Osteocyte (in vitro differentiated cells): ENCODE results near the gene PGAP1. TPM values are rescaled to one million over a fixed set of nuclear protein-coding genes. Genes with fewer than 3 reads are reported as not detected.

Experiments used
- DNase-seq: peaks from one replicate; pipeline ENCODE4 v3.0.0; 2021; ENCODE audit warnings: mixed read lengths; ENCODE audit not compliant: unreplicated experiment; ENCODE audit errors: extremely low spot score
- H3K27ac Mint-ChIP-seq: one replicate; pipeline ENCODE4 v1.8.0; 2021; ENCODE audit warnings: mild to moderate bottlenecking, mixed read lengths; ENCODE audit not compliant: unreplicated experiment
- H3K27me3 Mint-ChIP-seq: one replicate; pipeline ENCODE4 v1.8.0; 2021; ENCODE audit warnings: mixed read lengths; ENCODE audit not compliant: unreplicated experiment
- H3K36me3 Mint-ChIP-seq: one replicate; pipeline ENCODE4 v1.8.0; 2021; ENCODE audit warnings: mixed read lengths; ENCODE audit not compliant: unreplicated experiment
- H3K4me1 Mint-ChIP-seq: one replicate; pipeline ENCODE4 v1.8.0; 2021; ENCODE audit warnings: mixed read lengths; ENCODE audit not compliant: unreplicated experiment
- H3K4me3 Mint-ChIP-seq: one replicate; pipeline ENCODE4 v1.8.0; 2021; ENCODE audit warnings: mild to moderate bottlenecking, moderate library complexity, mixed read lengths; ENCODE audit not compliant: unreplicated experiment
- H3K9me3 Mint-ChIP-seq: one replicate; pipeline ENCODE4 v1.8.0; 2021; ENCODE audit warnings: mixed read lengths; ENCODE audit not compliant: unreplicated experiment
- total RNA-seq: library from RNA; stranded (reverse); gene quantifications from 2 replicates; pipeline ENCODE4 v1.2.1, GENCODE V29; 2021
- TF ChIP-seq, protein P1 (sequence below): fragments of 200-600 bp; sonication (generic); IDR thresholded peaks from 2 replicates; pipeline ENCODE4 v1.5.0; 2021; ENCODE audit warnings: antibody characterized with exemption, mild to moderate bottlenecking, moderate library complexity

PGAP1 gene
- total RNA-seq, 1 donor from 2014 or later, result 22.4 TPM

DNA sequence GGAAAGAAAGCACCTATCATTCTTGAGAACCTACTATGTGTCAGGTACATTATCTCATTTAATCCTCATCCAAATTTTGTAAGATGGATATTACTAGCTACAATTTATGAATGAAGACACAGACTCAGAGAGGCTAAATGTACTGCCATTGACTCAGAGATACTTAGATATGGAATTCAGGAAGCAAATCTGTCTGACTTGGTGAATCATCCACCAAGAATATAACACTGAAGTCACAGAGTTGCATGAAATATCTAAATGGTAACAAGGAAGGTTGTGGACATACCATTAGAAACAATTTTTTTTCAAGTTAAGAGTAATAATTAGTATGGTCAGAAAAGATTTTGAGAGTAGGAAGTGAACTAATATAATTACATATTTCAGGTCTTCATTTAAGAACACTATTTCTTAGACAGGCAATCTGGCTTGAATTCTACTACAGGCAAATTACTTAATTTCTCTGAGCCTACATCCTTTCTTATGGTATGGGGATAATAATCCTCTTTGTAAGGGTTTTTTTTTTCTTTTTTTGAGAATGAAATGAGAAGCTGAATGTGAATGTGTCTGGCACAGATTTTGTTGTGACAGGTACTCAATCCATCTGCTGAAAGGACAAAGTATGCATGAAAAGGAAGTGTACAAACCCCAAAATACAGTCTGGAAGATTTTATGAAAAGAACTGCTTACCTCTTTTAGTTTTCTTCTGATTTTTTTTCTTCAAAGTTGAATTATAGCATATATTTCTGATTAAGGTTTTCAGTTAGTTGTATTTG, 102.6 kb downstream of the PGAP1 start:
- H3K9me3 Mint-ChIP-seq, result peaks cover 19% of the 10 kb centered on the region
- H3K27me3 Mint-ChIP-seq, result no peaks in the 10 kb centered on the region
- TF ChIP-seq, protein P1, sequence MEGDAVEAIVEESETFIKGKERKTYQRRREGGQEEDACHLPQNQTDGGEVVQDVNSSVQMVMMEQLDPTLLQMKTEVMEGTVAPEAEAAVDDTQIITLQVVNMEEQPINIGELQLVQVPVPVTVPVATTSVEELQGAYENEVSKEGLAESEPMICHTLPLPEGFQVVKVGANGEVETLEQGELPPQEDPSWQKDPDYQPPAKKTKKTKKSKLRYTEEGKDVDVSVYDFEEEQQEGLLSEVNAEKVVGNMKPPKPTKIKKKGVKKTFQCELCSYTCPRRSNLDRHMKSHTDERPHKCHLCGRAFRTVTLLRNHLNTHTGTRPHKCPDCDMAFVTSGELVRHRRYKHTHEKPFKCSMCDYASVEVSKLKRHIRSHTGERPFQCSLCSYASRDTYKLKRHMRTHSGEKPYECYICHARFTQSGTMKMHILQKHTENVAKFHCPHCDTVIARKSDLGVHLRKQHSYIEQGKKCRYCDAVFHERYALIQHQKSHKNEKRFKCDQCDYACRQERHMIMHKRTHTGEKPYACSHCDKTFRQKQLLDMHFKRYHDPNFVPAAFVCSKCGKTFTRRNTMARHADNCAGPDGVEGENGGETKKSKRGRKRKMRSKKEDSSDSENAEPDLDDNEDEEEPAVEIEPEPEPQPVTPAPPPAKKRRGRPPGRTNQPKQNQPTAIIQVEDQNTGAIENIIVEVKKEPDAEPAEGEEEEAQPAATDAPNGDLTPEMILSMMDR, result no peak
- H3K4me1 Mint-ChIP-seq, result peaks cover 10% of the 10 kb centered on the region
- DNase-seq, result no peak
- H3K4me3 Mint-ChIP-seq, result no peak overlapping the region
- H3K27ac Mint-ChIP-seq, result no peak overlapping the region
- H3K36me3 Mint-ChIP-seq, result no peaks in the 10 kb centered on the region

DNA sequence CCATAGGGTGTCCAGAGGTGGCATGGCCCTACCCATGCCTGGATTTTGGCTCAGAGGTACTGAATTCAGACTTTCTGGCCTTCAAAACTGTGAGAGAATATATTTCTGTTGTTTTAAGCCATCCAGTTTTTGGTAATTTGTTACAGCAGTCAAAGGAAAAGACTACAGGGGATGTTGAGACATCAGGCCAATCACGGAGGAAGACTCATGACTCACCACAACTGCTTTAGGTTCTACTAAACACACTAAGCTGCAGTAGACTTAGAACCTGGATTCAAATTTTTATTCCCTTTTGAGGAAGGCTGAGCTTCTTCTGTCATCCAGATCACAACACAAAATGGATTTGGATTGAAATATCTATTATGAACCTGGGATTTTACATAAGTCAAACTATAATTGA, 105.3 kb downstream of the PGAP1 start:
- TF ChIP-seq, protein P1, result no peak
- no peak for DNase-seq
- H3K27me3 Mint-ChIP-seq, result no peaks in the 10 kb centered on the region
- H3K36me3 Mint-ChIP-seq, result peaks cover 3% of the 10 kb centered on the region
- no peak overlapping the region for H3K27ac Mint-ChIP-seq
- H3K4me1 Mint-ChIP-seq, result peaks cover 10% of the 10 kb centered on the region
- no peak overlapping the region for H3K4me3 Mint-ChIP-seq
- peaks cover 25% of the 10 kb centered on the region for H3K9me3 Mint-ChIP-seq

DNA sequence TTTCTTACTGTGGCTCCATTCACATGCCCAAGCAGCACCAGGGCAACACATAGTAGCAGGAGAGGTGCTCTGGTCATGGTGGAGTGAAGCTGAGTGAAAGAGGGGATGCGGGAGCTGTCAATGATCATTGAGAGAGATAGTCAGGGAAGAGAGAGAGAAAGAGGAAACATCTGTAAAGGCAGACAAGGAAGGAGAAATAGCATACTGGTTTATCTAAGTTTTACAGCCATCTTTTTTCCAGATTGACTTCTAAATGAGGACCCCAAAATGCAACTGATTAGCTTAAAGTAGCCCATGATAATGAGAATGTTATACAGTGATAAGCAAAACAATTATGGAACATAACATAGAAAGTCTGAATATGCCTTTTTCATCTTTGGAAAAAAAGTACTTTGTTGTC, 117.2 kb downstream of the PGAP1 start, which contains the start of gene C2orf66:
Gene C2orf66 (minus strand): TSS at position 96 of the 400 bp plus-strand sequence. CDS start 19 bp downstream, at position 77.
- H3K4me1 Mint-ChIP-seq, result no peaks in the 10 kb centered on the region
- peaks cover 43% of the 10 kb centered on the region for H3K27me3 Mint-ChIP-seq
- TF ChIP-seq, protein P1, result no peak
- DNase-seq, result no peak
- no peak within 1 kb of the TSS for H3K27ac Mint-ChIP-seq
- no peaks in the 10 kb centered on the region for H3K36me3 Mint-ChIP-seq
- H3K4me3 Mint-ChIP-seq, result no peak within 1 kb of the TSS
- no peaks in the 10 kb centered on the region for H3K9me3 Mint-ChIP-seq

DNA sequence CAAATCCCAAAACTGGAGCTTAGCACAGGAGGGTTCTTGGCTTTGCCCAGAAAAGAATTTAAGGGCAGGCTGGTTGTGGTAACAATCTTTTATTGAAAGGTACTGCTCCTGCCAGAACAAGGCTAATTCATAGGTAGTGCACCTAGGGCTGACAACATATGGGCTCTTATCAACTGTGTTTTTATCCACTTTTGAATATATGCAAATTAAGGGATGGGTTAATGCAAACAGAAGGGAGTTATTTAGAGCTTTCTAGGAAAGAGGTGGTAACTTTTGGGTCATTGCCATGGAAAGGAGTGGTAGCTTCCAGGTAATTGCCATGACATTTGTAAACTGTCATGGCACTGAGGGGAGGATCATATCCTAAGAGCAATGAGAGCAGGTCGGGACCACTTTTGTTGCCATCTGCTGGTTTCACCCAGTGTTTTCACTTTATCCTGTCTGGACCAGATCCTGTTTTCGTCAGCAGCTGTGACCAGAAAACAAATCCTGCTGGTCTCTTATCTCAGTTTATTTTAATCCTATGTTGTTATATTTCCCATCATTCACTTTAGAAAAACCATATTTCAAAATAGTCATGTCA, 118.3 kb downstream of the PGAP1 start:
- H3K36me3 Mint-ChIP-seq, result no peaks in the 10 kb centered on the region
- TF ChIP-seq, protein P1, result no peak
- DNase-seq, result no peak

DNA sequence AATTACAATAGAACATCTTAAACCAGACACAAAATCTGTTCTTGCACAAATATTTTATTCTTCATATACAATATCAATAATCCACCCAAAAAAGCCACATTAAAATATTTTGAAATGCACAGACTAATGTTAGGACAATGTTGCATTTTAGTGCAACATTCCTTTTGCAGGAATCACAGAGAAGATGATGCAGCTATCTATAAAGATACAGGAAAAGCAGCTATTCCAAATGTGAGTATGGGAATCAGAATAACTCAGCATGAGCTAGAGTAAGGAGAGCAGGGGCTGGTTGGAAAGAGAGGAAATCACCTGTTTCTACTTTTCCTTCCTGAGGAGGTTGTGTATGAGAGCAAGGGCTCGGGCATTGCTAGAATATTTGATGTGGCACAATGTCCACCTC, 122.1 kb downstream of the PGAP1 start:
- no peak overlapping the region for H3K4me3 Mint-ChIP-seq
- H3K27ac Mint-ChIP-seq, result no peak overlapping the region
- H3K27me3 Mint-ChIP-seq, result peaks cover 18% of the 10 kb centered on the region
- TF ChIP-seq, protein P1, result no peak
- no peak for DNase-seq
- H3K36me3 Mint-ChIP-seq, result no peaks in the 10 kb centered on the region
- peaks cover 16% of the 10 kb centered on the region for H3K4me1 Mint-ChIP-seq
- H3K9me3 Mint-ChIP-seq, result no peaks in the 10 kb centered on the region

More for the DNA sequence above, 118.3 kb downstream of the PGAP1 start:
- H3K4me1 Mint-ChIP-seq, result peaks cover 2% of the 10 kb centered on the region
- no peak overlapping the region for H3K4me3 Mint-ChIP-seq
- peaks cover 43% of the 10 kb centered on the region for H3K27me3 Mint-ChIP-seq
- H3K9me3 Mint-ChIP-seq, result no peaks in the 10 kb centered on the region
- no peak overlapping the region for H3K27ac Mint-ChIP-seq
